Measurements from ENCODE around the gene GNAL.

GNAL gene

DNA sequence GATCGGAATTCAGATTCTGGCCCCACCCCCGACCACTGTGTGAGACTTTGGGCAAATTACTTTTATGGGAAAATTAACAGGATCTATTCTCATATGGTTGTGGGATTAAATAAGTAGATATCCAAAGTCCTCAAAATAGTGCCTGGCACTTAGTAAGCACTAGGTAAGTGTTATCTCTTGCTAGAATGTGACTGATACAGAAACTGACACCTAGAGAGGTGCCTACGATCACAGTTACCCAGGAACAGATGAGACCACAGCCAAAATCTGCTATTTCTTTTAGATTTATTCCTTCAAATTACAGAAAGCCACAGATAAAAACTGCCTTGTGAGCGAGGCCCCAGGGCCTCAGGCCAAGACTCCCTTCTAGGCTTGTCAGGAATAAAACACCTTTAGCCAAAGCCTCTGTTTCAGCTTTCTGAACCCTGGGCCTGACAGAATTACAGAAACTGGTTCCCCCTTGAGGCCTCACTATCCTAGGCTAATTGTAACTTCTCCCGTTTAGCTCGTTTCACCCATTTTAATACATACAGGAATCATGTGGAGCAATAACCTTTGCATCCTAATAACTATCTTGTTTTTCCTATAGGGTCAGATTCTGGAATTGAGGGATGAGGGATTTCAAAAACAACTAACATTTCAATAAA, 139.8 kb downstream of the GNAL start:
- Mint-ChIP-seq H3K27ac (no peak overlapping the region), H3K27me3 (ENCODE audit: low read depth) (no peaks in the 10 kb centered on the region), H3K9me3 (no peaks in the 10 kb centered on the region), H3K4me1 (ENCODE audit: low read depth) (no peaks in the 10 kb centered on the region), H3K36me3 (ENCODE audit: low read depth) (no peaks in the 10 kb centered on the region), H3K4me3 (no peak overlapping the region)
- no peak for DNase-seq (ENCODE audit: low spot score)

DNA sequence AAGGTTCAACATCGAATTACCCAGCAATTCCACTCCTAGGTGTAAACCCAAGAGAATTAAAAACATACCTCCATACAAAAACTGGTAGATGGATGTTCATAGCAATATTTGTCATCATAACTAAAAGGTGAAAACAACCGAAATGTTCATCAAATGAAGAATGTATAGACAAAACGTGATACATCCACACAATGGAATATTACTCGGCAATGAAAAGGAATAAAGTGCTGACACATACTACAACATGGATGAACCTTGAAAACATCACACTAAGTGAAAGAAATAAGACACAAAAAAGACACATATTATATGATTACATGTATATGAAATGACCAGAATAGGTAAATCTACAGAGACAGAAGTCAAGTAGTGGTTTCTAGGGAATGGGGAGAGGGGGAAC, 141.5 kb downstream of the GNAL start:
- Mint-ChIP-seq H3K4me3 (no peak overlapping the region), H3K27ac (no peak overlapping the region), H3K36me3 (ENCODE audit: low read depth) (no peaks in the 10 kb centered on the region), H3K27me3 (ENCODE audit: low read depth) (no peaks in the 10 kb centered on the region), H3K9me3 (no peaks in the 10 kb centered on the region), H3K4me1 (ENCODE audit: low read depth) (no peaks in the 10 kb centered on the region)
- DNase-seq (ENCODE audit: low spot score), result no peak

DNA sequence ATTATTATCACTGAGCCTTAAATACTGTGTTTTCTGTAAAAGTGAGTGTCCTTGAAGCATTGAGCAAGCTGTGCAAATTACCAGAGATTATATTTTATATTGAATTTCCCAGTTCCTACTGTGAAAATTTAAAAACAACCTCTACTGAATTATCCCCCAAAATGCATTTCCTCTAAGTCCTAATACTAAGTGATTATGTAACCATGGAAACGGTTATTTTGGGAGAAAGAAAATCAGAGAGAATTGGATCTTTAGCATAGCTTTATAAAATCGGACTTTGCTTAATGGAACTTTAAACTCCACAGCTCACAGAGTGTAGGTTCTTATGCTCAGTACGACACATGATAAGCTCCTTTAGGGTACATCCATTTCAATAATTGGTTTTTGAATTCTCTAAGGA, 142.9 kb downstream of the GNAL start:
- DNase-seq (ENCODE audit: low spot score), result no peak
- Mint-ChIP-seq H3K27me3 (ENCODE audit: low read depth) (no peaks in the 10 kb centered on the region), H3K36me3 (ENCODE audit: low read depth) (no peaks in the 10 kb centered on the region), H3K9me3 (no peaks in the 10 kb centered on the region), H3K4me3 (no peak overlapping the region), H3K4me1 (ENCODE audit: low read depth) (no peaks in the 10 kb centered on the region), H3K27ac (no peak overlapping the region)

DNA sequence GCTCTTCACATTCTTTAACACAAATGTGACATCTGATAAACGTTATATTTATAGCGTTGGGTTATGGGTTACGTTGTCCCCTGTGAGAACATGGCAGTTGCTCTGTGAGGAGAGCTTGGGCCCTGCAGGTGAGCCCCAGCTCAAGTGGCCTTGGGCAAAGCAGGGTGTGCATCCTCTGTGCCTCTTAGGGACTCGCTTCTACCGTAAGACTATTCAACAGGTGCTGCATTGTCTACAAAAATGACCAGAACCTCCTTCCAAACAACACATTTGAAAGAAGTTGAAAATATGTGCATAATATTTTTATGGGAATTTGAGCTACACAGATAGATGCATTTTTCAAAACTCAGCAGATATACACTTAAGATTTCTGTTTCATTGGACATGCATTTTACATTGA, 145.7 kb downstream of the GNAL start:
- H3K27me3 Mint-ChIP-seq (ENCODE audit: low read depth), result peaks cover 3% of the 10 kb centered on the region
- no peak overlapping the region for H3K27ac Mint-ChIP-seq
- H3K9me3 Mint-ChIP-seq, result no peaks in the 10 kb centered on the region
- H3K4me3 Mint-ChIP-seq, result no peak overlapping the region
- no peaks in the 10 kb centered on the region for H3K4me1 Mint-ChIP-seq (ENCODE audit: low read depth)
- H3K36me3 Mint-ChIP-seq (ENCODE audit: low read depth), result no peaks in the 10 kb centered on the region
- no peak for DNase-seq (ENCODE audit: low spot score)

DNA sequence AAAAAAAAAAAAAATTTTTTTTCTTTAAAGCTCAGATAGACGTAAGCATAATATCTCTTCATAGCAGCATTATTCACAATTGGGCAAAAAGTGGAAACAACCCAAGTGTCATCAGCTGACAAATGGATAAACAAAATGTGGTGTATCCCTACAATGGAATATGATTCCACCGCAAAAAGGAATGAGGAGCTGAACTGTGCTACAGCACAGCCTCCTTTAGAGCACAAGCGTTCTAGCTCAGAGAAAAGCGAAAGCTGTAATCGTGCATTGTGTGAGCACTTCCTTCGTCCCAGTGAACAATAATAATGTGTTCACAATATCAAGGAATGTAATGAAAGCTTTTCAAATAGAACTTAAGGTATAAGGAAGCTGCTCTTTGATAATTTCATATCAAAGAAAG, 150.5 kb downstream of the GNAL start:
- Mint-ChIP-seq H3K4me3 (no peak overlapping the region), H3K9me3 (no peaks in the 10 kb centered on the region), H3K27ac (no peak overlapping the region), H3K36me3 (ENCODE audit: low read depth) (no peaks in the 10 kb centered on the region), H3K27me3 (ENCODE audit: low read depth) (peaks cover 5% of the 10 kb centered on the region), H3K4me1 (ENCODE audit: low read depth) (no peaks in the 10 kb centered on the region)
- no peak for DNase-seq (ENCODE audit: low spot score)

GRCh38 chr18:11840493-11840892, 151.4 kb downstream of the GNAL start:
- no peak overlapping the region for H3K27ac Mint-ChIP-seq
- DNase-seq (ENCODE audit: low spot score), result no peak
- H3K36me3 Mint-ChIP-seq (ENCODE audit: low read depth), result no peaks in the 10 kb centered on the region
- peaks cover 5% of the 10 kb centered on the region for H3K27me3 Mint-ChIP-seq (ENCODE audit: low read depth)
- H3K4me1 Mint-ChIP-seq (ENCODE audit: low read depth), result no peaks in the 10 kb centered on the region
- no peaks in the 10 kb centered on the region for H3K9me3 Mint-ChIP-seq
- H3K4me3 Mint-ChIP-seq, result no peak overlapping the region

DNA sequence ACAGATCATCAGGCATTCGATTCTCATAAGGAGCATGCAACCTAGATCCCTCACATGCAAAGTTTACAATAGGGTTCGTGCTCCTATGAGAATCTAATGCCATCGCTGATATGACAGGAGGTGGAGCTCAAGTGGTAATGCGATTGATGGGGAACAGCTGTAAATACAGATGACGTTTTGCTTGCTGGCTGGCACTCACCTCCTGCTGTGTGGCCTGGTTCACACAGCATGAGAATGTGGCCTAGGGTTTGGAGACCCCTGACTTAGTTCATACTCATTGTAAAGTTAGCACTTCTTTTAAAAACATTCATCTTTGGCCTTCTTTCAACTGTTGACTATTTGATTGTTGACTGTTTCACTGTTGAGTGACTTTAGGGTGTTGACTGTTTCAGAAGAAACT, 153.5 kb downstream of the GNAL start:
- Mint-ChIP-seq H3K9me3 (no peaks in the 10 kb centered on the region), H3K36me3 (ENCODE audit: low read depth) (no peaks in the 10 kb centered on the region)

DNA sequence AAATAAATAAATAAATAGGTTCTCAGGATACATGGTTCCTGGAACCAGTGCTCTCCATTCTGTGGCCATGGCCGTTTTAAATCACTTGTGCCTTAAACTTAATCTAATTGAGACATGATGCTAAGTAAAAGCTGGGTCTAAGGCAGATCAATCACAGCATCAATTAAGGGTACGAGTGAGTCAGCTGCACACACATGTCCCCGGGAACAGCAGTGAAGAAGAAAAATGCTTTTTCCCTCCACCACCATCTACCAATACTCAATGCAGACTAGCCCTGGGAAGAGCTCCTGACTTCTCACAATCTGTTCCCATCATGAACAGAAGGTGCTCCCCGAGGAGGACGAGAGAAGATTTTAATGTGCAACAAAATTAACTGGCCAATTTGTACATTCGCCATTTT, 155.4 kb downstream of the GNAL start:
- Mint-ChIP-seq H3K27ac (no peak overlapping the region), H3K4me1 (ENCODE audit: low read depth) (no peaks in the 10 kb centered on the region), H3K4me3 (no peak overlapping the region), H3K9me3 (no peaks in the 10 kb centered on the region), H3K27me3 (ENCODE audit: low read depth) (peaks cover 5% of the 10 kb centered on the region), H3K36me3 (ENCODE audit: low read depth) (no peaks in the 10 kb centered on the region)
- no peak for DNase-seq (ENCODE audit: low spot score)

More for the DNA sequence above, 153.5 kb downstream of the GNAL start:
- DNase-seq (ENCODE audit: low spot score), result no peak
- Mint-ChIP-seq H3K27ac (no peak overlapping the region), H3K27me3 (ENCODE audit: low read depth) (peaks cover 5% of the 10 kb centered on the region), H3K4me1 (ENCODE audit: low read depth) (no peaks in the 10 kb centered on the region), H3K4me3 (no peak overlapping the region)

DNA sequence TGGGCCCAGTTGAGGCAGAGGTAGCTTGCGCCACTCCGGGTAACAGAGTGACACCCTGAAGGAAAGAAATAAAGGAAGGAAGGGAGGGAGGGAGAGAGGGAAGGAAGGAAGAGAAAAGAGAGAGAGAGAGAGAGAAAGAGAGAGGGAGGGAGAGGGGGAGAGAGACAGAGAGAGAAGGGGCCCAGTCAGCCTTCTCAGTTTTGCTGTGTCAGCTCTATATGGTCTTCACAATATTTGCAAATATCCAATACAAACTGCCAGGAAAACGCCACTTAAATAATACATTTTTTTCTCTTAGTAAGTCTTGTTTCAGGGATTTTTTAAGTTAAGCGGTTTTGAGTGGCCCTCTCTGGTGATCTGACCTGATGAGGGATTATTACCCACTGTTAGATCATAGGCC, 156.6 kb downstream of the GNAL start:
- Mint-ChIP-seq H3K4me1 (ENCODE audit: low read depth) (peaks cover 11% of the 10 kb centered on the region), H3K27ac (no peak overlapping the region), H3K4me3 (no peak overlapping the region), H3K36me3 (ENCODE audit: low read depth) (no peaks in the 10 kb centered on the region), H3K27me3 (ENCODE audit: low read depth) (peaks cover 3% of the 10 kb centered on the region), H3K9me3 (no peaks in the 10 kb centered on the region)
- DNase-seq (ENCODE audit: low spot score), result no peak

DNA sequence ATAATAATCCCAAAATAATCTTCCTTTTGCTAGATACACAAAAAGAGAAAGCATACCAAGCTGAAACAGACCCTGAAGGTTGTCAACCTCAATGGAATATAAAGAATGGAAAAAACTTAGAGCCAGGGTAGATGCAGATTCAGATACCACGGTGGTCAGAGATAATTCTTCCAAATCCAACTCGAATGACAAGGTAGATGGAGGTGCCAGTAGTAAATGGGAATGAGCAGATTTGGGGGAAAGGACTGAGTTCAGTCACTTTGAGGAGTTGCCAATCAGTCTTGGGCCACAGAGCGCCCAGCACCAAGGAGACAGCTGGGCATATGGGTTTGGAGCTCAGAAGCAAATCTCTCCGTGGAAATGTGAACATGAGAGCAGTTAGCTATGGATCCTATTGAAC, 158.7 kb downstream of the GNAL start:
- Mint-ChIP-seq H3K27me3 (ENCODE audit: low read depth) (peaks cover 3% of the 10 kb centered on the region), H3K4me3 (no peak overlapping the region), H3K9me3 (no peaks in the 10 kb centered on the region), H3K27ac (no peak overlapping the region), H3K36me3 (ENCODE audit: low read depth) (peaks cover 7% of the 10 kb centered on the region), H3K4me1 (ENCODE audit: low read depth) (peaks cover 18% of the 10 kb centered on the region)
- no peak for DNase-seq (ENCODE audit: low spot score)

GRCh38 chr18:11849279-11849678, 160.2 kb downstream of the GNAL start:
- DNase-seq (ENCODE audit: low spot score), result no peak
- H3K9me3 Mint-ChIP-seq, result no peaks in the 10 kb centered on the region
- peaks cover 7% of the 10 kb centered on the region for H3K36me3 Mint-ChIP-seq (ENCODE audit: low read depth)
- peaks cover 3% of the 10 kb centered on the region for H3K27me3 Mint-ChIP-seq (ENCODE audit: low read depth)
- no peak overlapping the region for H3K4me3 Mint-ChIP-seq
- H3K4me1 Mint-ChIP-seq (ENCODE audit: low read depth), result peaks cover 21% of the 10 kb centered on the region
- peak overlapping the region; percentile 53 for H3K27ac Mint-ChIP-seq

GRCh38 chr18:11849841-11850634, 161.0 kb downstream of the GNAL start:
- H3K4me3 Mint-ChIP-seq, result peak overlapping the region; percentile 100
- peaks cover 23% of the 10 kb centered on the region for H3K4me1 Mint-ChIP-seq (ENCODE audit: low read depth)
- peak; percentile 47 for DNase-seq (ENCODE audit: low spot score)
- H3K9me3 Mint-ChIP-seq, result no peaks in the 10 kb centered on the region
- peaks cover 3% of the 10 kb centered on the region for H3K27me3 Mint-ChIP-seq (ENCODE audit: low read depth)
- peaks cover 7% of the 10 kb centered on the region for H3K36me3 Mint-ChIP-seq (ENCODE audit: low read depth)
- peak overlapping the region; percentile 100 for H3K27ac Mint-ChIP-seq

GRCh38 chr18:11850821-11851145, 161.7 kb downstream of the GNAL start:
- Mint-ChIP-seq H3K9me3 (no peaks in the 10 kb centered on the region), H3K4me1 (ENCODE audit: low read depth) (peaks cover 23% of the 10 kb centered on the region), H3K36me3 (ENCODE audit: low read depth) (peaks cover 7% of the 10 kb centered on the region), H3K27ac (peak overlapping the region; percentile 100), H3K4me3 (peak overlapping the region; percentile 100), H3K27me3 (ENCODE audit: low read depth) (peaks cover 3% of the 10 kb centered on the region)
- DNase-seq (ENCODE audit: low spot score), result no peak

GRCh38 chr18:11851146-11851805, 162.2 kb downstream of the GNAL start, which contains the start of gene CHMP1B:
TSS of gene CHMP1B (plus strand) at chr18:11851413. CDS start at chr18:11851512, 99 bp downstream.
- H3K4me1 Mint-ChIP-seq (ENCODE audit: low read depth), result peaks cover 23% of the 10 kb centered on the region
- peak within 1 kb of the TSS; percentile 100 for H3K4me3 Mint-ChIP-seq
- peak within 1 kb of the TSS; percentile 100 for H3K27ac Mint-ChIP-seq
- H3K9me3 Mint-ChIP-seq, result no peaks in the 10 kb centered on the region
- peaks cover 7% of the 10 kb centered on the region for H3K36me3 Mint-ChIP-seq (ENCODE audit: low read depth)
- H3K27me3 Mint-ChIP-seq (ENCODE audit: low read depth), result peaks cover 3% of the 10 kb centered on the region
- DNase-seq (ENCODE audit: low spot score), result peak; percentile 97

All from T-helper 2 cell treated with Interferon-gamma antibody and Interleukin-4, amounts not matched to agents 5 μg/mL and 100 μg/mL, for 36 hours (primary cell).